Stomach (tissue), 4 donors: ENCODE data around the gene SLC35B2.

Source experiments
- CTCF ChIP-seq, 7 experiments: fragments of 450-650 bp in 4 of 7; fragments of 200-600 bp in 3 of 7; sonication (generic) in 3 of 7; IDR thresholded peaks; one replicate each; pipeline ENCODE4 v1.5.1; 2016 to 2019; ENCODE audit warnings: antibody characterized with exemption in 7 of 7, control low read depth in 2 of 7, mild to moderate bottlenecking in 1 of 7
- EP300 ChIP-seq: sonication (generic); formaldehyde crosslinking; IDR thresholded peaks from one replicate; pipeline ENCODE4 v1.6.1; 2017; ENCODE audit warnings: antibody characterized with exemption

GRCh38 chr6:44285552-44286284 lies 28.4 kb upstream of the SLC35B2 start:
- TF ChIP-seq CTCF (IDR thresholded peaks at IDR 0.05) (no peak), EP300 (no peak)
